Measurements from ENCODE around the gene PTPRJ.

PTPRJ gene

GRCh38 chr11:48024635-48025071, 44.3 kb downstream of the PTPRJ start:
- Histone ChIP-seq H3K36me3 (ENCODE audit: control insufficient read depth, insufficient read depth, low read length) (no peaks in the 10 kb centered on the region), H3K4me1 (ENCODE audit: control insufficient read depth, insufficient read depth, low read length) (peaks cover 12% of the 10 kb centered on the region), H3K4me3 (ENCODE audit: insufficient read depth, low read depth, low read length) (no peak overlapping the region), H3K27ac (ENCODE audit: insufficient read depth, low read depth, low read length, poor library complexity, severe bottlenecking) (no peak overlapping the region), H3K27me3 (ENCODE audit: control insufficient read depth, insufficient read depth, low read length, poor library complexity, severe bottlenecking) (no peaks in the 10 kb centered on the region), H3K9me3 (ENCODE audit: control insufficient read depth, low read length) (no peaks in the 10 kb centered on the region)
- WGBS, 2 experiments: 64 to 69% methylated on average over 5 of the region's 5 CpGs

- peaks cover 12% of the 10 kb centered on the region for H3K4me1 ChIP-seq (ENCODE audit: control insufficient read depth, insufficient read depth, low read length)
- H3K36me3 ChIP-seq (ENCODE audit: control insufficient read depth, insufficient read depth, low read length): no peaks in the 10 kb centered on the region
- H3K27ac ChIP-seq (ENCODE audit: insufficient read depth, low read depth, low read length, poor library complexity, severe bottlenecking): no peak overlapping the region
- H3K27me3 ChIP-seq (ENCODE audit: control insufficient read depth, insufficient read depth, low read length, poor library complexity, severe bottlenecking): no peaks in the 10 kb centered on the region
- H3K9me3 ChIP-seq (ENCODE audit: control insufficient read depth, low read length): no peaks in the 10 kb centered on the region
- 93 to 96% methylated on average over 9 of the region's 9 CpGs for WGBS, 2 experiments
- H3K4me3 ChIP-seq (ENCODE audit: insufficient read depth, low read depth, low read length): no peak overlapping the region
Measured at GRCh38 chr11:48025293-48025983, 45.1 kb downstream of the PTPRJ start.

DNA sequence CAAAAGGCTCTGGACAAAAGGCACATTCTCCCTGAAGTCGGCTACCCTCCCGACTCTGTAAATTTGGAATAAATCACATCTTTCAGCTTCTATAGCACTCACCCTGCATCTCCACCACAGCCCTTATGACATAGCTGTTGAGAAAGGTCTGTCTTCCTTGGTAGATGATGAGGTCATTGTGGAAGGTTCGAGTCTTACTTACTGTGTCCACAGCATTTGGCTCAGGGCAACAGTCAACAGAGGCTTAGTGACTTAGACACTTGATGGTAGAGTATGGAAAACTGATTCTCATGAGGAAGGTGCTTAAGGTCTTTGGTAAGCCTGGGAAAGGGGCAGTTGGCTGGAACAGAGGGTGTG, 45.6 kb downstream of the PTPRJ start:
- 92 to 95% methylated on average over 3 of the region's 3 CpGs for WGBS, 2 experiments
- H3K4me1 ChIP-seq (ENCODE audit: control insufficient read depth, insufficient read depth, low read length): peaks cover 12% of the 10 kb centered on the region
- H3K27ac ChIP-seq (ENCODE audit: insufficient read depth, low read depth, low read length, poor library complexity, severe bottlenecking): no peak overlapping the region
- no peaks in the 10 kb centered on the region for H3K36me3 ChIP-seq (ENCODE audit: control insufficient read depth, insufficient read depth, low read length)
- no peaks in the 10 kb centered on the region for H3K9me3 ChIP-seq (ENCODE audit: control insufficient read depth, low read length)
- no peak overlapping the region for H3K4me3 ChIP-seq (ENCODE audit: insufficient read depth, low read depth, low read length)
- H3K27me3 ChIP-seq (ENCODE audit: control insufficient read depth, insufficient read depth, low read length, poor library complexity, severe bottlenecking): no peaks in the 10 kb centered on the region

- H3K4me3 ChIP-seq (ENCODE audit: insufficient read depth, low read depth, low read length): no peak overlapping the region
- no peaks in the 10 kb centered on the region for H3K27me3 ChIP-seq (ENCODE audit: control insufficient read depth, insufficient read depth, low read length, poor library complexity, severe bottlenecking)
- no peaks in the 10 kb centered on the region for H3K36me3 ChIP-seq (ENCODE audit: control insufficient read depth, insufficient read depth, low read length)
- H3K4me1 ChIP-seq (ENCODE audit: control insufficient read depth, insufficient read depth, low read length): peaks cover 12% of the 10 kb centered on the region
- no peaks in the 10 kb centered on the region for H3K9me3 ChIP-seq (ENCODE audit: control insufficient read depth, low read length)
- 82 to 92% methylated on average over 5 of the region's 6 CpGs for WGBS, 2 experiments
- H3K27ac ChIP-seq (ENCODE audit: insufficient read depth, low read depth, low read length, poor library complexity, severe bottlenecking): no peak overlapping the region
Measured at GRCh38 chr11:48028914-48029680, 48.7 kb downstream of the PTPRJ start.

DNA sequence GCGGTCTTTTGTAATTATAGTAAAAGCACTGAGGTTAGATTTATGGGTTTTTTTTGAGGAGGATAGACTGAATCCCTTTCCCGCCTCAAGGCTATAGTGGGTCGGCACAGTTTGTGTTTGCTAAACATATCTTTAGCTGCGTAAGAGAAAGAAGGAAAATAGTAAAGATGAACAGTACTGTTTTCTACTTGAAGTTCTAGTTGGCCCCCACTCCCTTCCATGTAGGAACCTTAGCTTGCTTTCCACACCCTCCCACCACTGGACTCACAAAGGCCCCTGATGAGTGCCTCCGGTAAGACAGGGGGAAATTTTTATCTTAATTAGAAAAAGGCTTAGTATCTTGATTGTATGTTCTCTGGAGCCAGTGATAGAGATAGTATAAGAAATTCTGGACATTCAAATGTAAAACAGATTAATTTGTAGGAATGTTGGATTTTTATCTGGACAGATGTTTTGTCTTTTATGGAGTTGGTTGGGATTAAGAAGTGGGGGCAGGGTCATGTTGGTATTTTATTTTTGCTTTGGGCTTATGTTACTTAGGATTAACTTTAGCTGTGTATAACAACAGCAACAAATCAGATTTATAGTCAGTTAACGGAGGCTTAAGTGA, 49.4 kb downstream of the PTPRJ start:
- Histone ChIP-seq H3K4me3 (ENCODE audit: insufficient read depth, low read depth, low read length) (no peak overlapping the region), H3K27me3 (ENCODE audit: control insufficient read depth, insufficient read depth, low read length, poor library complexity, severe bottlenecking) (no peaks in the 10 kb centered on the region), H3K9me3 (ENCODE audit: control insufficient read depth, low read length) (no peaks in the 10 kb centered on the region), H3K27ac (ENCODE audit: insufficient read depth, low read depth, low read length, poor library complexity, severe bottlenecking) (no peak overlapping the region), H3K4me1 (ENCODE audit: control insufficient read depth, insufficient read depth, low read length) (peaks cover 10% of the 10 kb centered on the region), H3K36me3 (ENCODE audit: control insufficient read depth, insufficient read depth, low read length) (no peaks in the 10 kb centered on the region)
- 79 to 86% methylated on average over 5 to 6 of the region's 6 CpGs for WGBS, 2 experiments

DNA sequence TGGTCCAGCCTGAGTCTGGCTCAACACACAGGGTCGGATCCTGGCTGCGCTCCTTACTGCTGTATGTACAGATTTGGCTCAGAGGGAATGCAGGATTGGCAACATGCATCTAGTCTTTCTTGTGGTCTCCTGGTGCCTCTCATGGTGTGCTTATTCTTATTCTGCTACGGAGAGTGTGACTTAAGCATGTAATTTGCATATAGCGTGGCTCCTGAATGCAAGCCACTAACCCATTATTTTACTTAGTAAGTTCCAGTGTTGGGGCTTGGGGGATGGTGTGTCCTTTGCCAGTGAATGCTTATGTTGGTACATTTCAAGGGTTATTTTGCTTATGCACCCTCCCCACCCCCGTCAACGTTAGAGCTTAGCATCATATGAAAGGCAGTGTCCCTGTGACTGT, 51.2 kb downstream of the PTPRJ start:
- Histone ChIP-seq H3K27me3 (ENCODE audit: control insufficient read depth, insufficient read depth, low read length, poor library complexity, severe bottlenecking) (no peaks in the 10 kb centered on the region), H3K4me3 (ENCODE audit: insufficient read depth, low read depth, low read length) (no peak overlapping the region), H3K27ac (ENCODE audit: insufficient read depth, low read depth, low read length, poor library complexity, severe bottlenecking) (no peak overlapping the region), H3K9me3 (ENCODE audit: control insufficient read depth, low read length) (no peaks in the 10 kb centered on the region), H3K36me3 (ENCODE audit: control insufficient read depth, insufficient read depth, low read length) (no peaks in the 10 kb centered on the region), H3K4me1 (ENCODE audit: control insufficient read depth, insufficient read depth, low read length) (peaks cover 10% of the 10 kb centered on the region)
- 81 to 84% methylated on average over 5 to 6 of the region's 6 CpGs for WGBS, 2 experiments

GRCh38 chr11:48032721-48033120, 52.4 kb downstream of the PTPRJ start:
- H3K4me3 ChIP-seq (ENCODE audit: insufficient read depth, low read depth, low read length): no peak overlapping the region
- H3K27me3 ChIP-seq (ENCODE audit: control insufficient read depth, insufficient read depth, low read length, poor library complexity, severe bottlenecking): no peaks in the 10 kb centered on the region
- H3K4me1 ChIP-seq (ENCODE audit: control insufficient read depth, insufficient read depth, low read length): peaks cover 10% of the 10 kb centered on the region
- no peaks in the 10 kb centered on the region for H3K36me3 ChIP-seq (ENCODE audit: control insufficient read depth, insufficient read depth, low read length)
- H3K27ac ChIP-seq (ENCODE audit: insufficient read depth, low read depth, low read length, poor library complexity, severe bottlenecking): no peak overlapping the region
- no peaks in the 10 kb centered on the region for H3K9me3 ChIP-seq (ENCODE audit: control insufficient read depth, low read length)
- 87% methylated on average over 6 of the region's 6 CpGs for WGBS, 2 experiments

GRCh38 chr11:48033918-48034341, 53.6 kb downstream of the PTPRJ start:
- no peak overlapping the region for H3K4me3 ChIP-seq (ENCODE audit: insufficient read depth, low read depth, low read length)
- H3K9me3 ChIP-seq (ENCODE audit: control insufficient read depth, low read length): no peaks in the 10 kb centered on the region

DNA sequence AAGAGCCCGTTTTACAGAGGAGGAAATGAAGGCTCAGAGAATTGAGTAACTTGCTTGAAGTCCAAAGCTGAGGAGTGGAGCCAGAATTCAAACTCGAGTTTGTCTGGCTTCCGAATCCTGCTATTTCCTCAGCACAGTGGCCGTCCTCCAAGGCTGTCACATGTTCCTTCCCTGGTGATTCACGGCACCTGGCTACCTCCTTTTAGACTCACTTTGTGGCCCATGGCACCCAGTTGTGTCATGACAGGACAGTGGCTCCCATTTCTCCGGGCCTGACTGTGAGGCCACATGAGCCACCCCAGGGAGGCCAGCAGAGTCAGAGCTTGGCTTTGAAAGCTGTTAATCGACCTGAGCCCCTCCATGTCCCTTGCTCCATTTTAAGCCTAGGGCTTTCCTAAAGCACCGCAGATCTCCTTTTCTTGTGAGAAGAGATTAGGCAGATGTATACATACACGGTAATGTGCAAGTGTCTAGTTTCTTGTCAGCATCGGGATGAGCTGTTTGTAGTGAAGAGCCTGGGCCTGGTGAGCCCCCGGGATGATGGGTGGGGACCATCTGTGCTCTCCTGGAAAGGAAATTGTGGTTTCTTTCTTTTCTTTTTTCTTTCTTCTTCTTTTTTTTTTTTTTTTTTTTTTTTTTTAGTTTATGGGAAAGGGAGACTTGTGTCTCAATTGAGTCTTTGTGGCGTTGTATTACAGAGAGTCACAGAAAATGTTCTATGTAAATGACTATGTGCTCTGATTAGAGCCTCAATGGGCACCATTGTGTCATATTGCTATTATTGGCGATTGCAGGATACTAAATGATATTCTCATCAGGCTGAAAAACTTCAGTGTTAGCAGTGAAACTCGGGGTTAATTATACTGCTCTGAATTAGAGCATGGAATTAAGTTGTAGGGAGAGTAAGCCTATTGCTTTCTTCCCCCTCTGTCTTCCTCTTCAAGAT, 54.8 kb downstream of the PTPRJ start:
- no peaks in the 10 kb centered on the region for H3K36me3 ChIP-seq (ENCODE audit: control insufficient read depth, insufficient read depth, low read length)
- H3K4me1 ChIP-seq (ENCODE audit: control insufficient read depth, insufficient read depth, low read length): peaks cover 10% of the 10 kb centered on the region
- no peak overlapping the region for H3K27ac ChIP-seq (ENCODE audit: insufficient read depth, low read depth, low read length, poor library complexity, severe bottlenecking)
- 92 to 95% methylated on average over 14 of the region's 14 CpGs for WGBS, 2 experiments
- H3K4me3 ChIP-seq (ENCODE audit: insufficient read depth, low read depth, low read length): no peak overlapping the region
- H3K9me3 ChIP-seq (ENCODE audit: control insufficient read depth, low read length): no peaks in the 10 kb centered on the region
- H3K27me3 ChIP-seq (ENCODE audit: control insufficient read depth, insufficient read depth, low read length, poor library complexity, severe bottlenecking): no peaks in the 10 kb centered on the region

More at GRCh38 chr11:48033918-48034341, 53.6 kb downstream of the PTPRJ start:
- Histone ChIP-seq H3K27me3 (ENCODE audit: control insufficient read depth, insufficient read depth, low read length, poor library complexity, severe bottlenecking) (no peaks in the 10 kb centered on the region), H3K36me3 (ENCODE audit: control insufficient read depth, insufficient read depth, low read length) (no peaks in the 10 kb centered on the region), H3K27ac (ENCODE audit: insufficient read depth, low read depth, low read length, poor library complexity, severe bottlenecking) (no peak overlapping the region), H3K4me1 (ENCODE audit: control insufficient read depth, insufficient read depth, low read length) (peaks cover 10% of the 10 kb centered on the region)
- 92 to 95% methylated on average over 3 of the region's 3 CpGs for WGBS, 2 experiments

Measured in ectodermal cell (in vitro differentiated cells).